Measurements from ENCODE around the gene ASXL2. TPM values are rescaled to one million over a fixed set of nuclear protein-coding genes. Genes with fewer than 3 reads are reported as not detected.

ASXL2 gene
- total RNA-seq, 4 donors from 2014 or later = 15.4 to 19.7 (median 17.6) TPM

DNA sequence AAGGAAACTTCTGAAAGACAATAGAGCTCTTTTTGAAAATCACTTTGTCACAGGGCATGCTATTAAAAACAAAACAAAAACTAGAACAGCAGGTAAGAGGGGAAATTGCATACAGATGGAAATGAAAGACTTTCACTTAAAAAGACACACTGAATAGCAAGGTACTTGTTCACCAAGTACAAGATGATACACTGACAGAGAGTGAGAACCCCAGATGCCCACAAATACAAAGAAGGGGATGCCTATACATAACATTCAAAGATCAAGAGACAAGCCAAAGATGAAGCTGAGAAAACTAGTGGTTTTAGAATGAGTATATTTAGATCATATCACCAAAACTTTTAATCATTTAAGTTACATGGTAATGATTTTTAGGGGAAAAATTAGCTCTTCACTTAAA is 60.7 kb downstream of the ASXL2 start:
- DNase-seq (ENCODE audit: low spot score) (no peak), ATAC-seq (ENCODE audit: low FRiP score) (no peak)
- no peak for TF ChIP-seq CTCF (IDR thresholded peaks at IDR 0.05)

- TF ChIP-seq CTCF (IDR thresholded peaks at IDR 0.05) = no peak
- ATAC-seq (ENCODE audit: low FRiP score) (no peak), DNase-seq (ENCODE audit: low spot score) (no peak)
These were observed 61.3 kb downstream of the ASXL2 start for GRCh38 chr2:25817006-25817405.

- DNase-seq (ENCODE audit: low spot score) (no peak), ATAC-seq (ENCODE audit: low FRiP score) (no peak)
- TF ChIP-seq CTCF (IDR thresholded peaks at IDR 0.05) = no peak
These were observed 62.0 kb downstream of the ASXL2 start for GRCh38 chr2:25816249-25816648.

GRCh38 chr2:25814681-25815080 is 63.6 kb downstream of the ASXL2 start:
- no peak for TF ChIP-seq CTCF (IDR thresholded peaks at IDR 0.05)
- ATAC-seq (ENCODE audit: low FRiP score) = no peak
- no peak for DNase-seq (ENCODE audit: low spot score)

GRCh38 chr2:25810428-25810827 is 67.9 kb downstream of the ASXL2 start:
- DNase-seq (ENCODE audit: low spot score) = no peak
- ATAC-seq (ENCODE audit: low FRiP score) = no peak
- TF ChIP-seq CTCF (IDR thresholded peaks at IDR 0.05) = no peak

DNA sequence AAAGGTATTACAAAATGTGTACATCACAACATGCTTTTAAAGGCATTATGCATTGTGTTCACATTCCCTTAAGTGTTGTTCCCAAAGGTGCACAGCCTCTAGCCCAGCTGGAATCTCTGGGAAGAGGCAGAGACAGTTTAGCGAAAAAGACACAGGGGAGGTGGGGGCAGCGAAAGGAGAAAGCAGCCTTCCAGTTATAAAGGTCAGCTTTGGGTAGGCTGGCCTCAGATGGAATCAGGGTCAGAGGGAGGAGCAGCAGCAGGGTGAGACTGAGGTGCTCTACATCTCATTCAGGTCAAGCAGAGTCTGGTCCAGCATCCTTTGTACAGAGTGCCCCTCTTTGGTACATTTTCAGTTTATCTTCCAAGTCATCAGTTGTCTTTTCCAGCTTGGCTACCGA is 68.6 kb downstream of the ASXL2 start:
- TF ChIP-seq CTCF (IDR thresholded peaks at IDR 0.05) = no peak
- no peak for DNase-seq (ENCODE audit: low spot score)
- no peak for ATAC-seq (ENCODE audit: low FRiP score)

DNA sequence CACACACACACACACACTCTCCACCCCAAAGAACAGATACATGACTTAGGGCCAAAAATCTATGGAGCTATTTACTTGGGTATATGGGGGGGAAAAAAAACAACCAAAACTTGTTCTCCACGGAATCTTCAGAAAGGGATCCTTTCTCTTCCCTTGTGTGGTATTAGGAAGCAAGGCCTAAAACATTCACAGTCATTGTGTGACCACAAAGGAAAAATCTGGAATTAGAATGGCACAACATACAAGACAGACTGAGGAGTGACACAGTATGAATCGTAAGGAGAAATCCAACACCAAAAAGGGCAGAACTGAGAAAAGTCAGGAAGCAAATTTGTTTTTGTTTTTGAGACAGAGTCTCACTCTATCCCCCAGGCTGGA is 70.3 kb downstream of the ASXL2 start:
- no peak for ATAC-seq (ENCODE audit: low FRiP score)
- no peak for TF ChIP-seq CTCF (IDR thresholded peaks at IDR 0.05)

More for the DNA sequence above, 70.3 kb downstream of the ASXL2 start:
- DNase-seq (ENCODE audit: low spot score) = no peak

Measured in omental fat pad (tissue), 4 donors.